GM21367 (cell line): ENCODE data around the gene EID1.

Experiments
- ATAC-seq: cut with Tn5 transposase; IDR thresholded peaks from one replicate; pipeline ENCODE4 v1.9.1; 2021; ENCODE audit not compliant: unreplicated experiment

Gene EID1

DNA sequence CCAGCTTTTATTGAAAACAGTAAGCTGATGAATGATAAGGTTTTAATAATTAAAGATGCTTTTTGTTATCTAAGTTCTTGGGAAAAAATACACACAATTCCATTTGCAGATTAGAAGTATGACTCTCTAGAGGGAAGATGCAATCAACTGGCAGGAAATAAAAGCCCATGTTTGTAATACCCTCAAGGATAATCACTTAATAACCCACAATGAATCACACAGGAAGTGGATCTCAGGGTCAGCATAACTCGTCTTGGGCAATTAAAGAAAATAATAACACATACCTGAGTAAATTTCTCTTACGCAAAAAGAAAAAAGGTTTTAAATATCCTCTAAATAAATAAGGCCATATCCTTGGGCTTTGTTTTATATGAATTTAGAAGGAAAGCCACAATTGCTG, 9.4 kb upstream of the EID1 start:
- no peak for ATAC-seq

DNA sequence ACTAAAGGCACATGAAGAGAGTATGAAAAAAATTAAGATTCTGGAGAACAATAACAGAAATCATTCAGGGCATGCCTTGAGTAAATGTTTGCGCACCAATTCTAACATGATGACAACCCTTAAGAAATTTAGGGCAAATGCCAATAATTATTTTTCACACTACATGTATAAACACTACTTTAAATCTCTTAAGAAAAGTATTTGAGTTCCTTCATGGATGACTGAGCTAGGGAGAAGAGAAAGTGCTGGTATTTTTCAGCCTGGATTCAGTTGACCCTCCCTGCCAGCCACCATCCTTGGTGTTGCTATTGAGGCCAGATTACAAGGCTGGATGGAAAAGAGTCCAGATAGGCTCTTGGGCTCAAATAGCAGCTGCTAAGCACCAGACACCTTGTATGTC, 8.0 kb upstream of the EID1 start:
- no peak for ATAC-seq

DNA sequence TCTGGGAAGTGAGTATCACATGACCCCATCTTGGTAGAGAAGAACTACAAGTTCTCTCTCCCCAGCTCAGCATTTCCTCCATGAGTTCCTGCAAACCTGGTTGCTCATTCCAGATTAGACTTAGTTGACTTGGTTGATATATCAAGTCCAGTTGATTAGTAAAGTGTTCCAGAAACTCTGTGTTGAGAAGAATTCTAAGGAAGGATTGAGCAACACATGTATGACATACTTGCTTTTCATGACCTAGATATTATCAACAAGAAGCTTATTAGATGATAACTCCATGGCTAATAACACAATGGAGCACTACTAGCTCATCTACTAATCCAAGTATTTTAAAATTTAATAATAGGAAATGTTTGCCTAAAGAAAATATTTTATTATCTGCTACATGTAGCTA, 6.4 kb upstream of the EID1 start:
- ATAC-seq: no peak

DNA sequence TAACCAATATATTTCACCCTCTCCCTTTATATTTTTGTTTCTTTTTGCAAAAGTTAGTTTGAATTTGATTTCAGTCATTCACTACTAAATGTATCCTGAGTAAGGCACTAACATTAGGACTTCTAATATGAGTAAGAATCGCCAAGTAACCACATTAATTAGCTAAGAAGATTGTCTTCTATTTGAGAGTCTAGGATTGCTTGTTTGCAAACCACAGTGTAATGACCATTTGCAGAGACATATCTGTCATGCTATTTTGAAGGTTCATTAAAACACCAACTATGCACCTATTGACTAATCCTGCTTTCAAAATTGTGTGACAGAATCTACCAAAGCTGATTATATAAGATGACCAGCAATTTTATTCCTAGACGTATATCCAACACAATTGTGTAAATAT, 5.3 kb upstream of the EID1 start:
- no peak for ATAC-seq

DNA sequence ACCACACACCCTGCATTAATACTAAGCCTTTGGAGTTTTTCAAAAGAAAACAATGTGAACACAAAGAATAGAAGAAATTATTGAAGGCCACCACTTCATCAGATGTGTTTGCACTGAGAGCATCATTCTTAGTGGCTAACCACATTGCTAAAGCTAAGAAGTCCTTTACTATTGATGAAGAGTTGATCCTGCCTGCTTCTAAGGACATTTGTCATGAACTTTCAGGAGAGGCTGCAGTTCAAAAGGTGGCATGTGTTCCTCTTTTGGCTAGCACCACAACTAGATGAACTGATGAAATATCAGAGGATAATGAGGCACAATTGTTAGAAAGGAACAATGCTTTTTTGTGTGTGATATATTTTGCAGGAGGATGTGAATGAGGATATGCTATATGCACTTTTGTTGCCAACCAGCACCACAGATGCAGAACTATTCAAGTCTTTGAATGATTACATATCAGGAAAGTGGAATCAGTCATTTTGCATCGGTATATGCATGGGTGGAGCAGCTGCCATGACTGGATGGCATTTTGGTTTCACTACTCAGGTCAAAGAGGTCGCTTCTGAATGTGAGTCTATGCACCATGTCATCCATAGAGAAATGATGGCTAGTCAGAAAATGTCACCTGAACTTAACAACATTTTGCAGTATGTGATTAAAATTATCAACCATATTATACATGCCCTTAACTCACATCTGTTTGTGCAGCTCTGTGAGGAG, 2.5 kb upstream of the EID1 start:
- ATAC-seq: no peak

DNA sequence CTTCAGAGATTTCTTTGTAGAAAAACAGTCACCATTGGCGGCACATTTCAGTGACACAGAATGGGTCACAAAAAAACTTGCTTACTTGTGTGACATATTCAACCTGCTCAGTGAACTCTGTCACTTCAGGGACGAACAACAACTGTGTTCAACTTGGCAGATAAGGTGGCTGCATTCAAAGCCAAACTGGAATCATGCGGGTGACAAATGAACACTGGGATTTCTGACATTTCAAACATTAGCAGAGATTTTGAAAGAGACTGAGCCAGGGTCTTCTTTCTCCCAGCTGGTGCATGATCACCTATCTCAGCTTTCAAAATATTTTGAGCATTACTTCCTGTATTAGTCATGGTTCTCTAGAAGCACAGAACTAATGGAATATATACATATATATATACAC, 1.9 kb upstream of the EID1 start:
- ATAC-seq: no peak

DNA sequence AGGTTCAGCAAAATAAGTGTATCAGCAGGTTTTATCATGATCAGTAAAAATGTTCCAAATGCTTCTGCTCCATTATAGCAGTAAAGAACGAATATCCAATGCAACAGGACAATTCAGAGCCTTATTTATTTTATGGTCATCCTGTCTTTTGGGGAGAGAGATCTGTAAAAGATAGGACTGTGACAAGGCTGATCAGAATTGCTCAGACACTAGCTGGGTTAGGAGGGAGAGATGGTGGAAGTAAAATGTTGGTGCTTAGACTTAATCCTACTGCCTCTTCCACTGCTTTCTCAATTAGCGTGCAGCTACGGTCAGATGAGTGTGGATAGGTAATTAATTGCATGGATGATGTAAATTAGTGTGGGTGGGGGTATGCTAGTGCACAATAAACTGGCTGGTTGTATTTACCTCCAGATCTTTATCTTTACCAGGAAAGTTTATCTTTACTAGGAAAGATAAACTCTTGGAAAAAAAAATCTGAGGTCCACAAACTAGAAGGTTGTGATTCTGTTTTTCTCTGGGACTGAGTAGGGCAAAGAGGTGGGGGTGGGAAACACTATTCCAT, 2.2 kb downstream of the EID1 start:
- no peak for ATAC-seq

DNA sequence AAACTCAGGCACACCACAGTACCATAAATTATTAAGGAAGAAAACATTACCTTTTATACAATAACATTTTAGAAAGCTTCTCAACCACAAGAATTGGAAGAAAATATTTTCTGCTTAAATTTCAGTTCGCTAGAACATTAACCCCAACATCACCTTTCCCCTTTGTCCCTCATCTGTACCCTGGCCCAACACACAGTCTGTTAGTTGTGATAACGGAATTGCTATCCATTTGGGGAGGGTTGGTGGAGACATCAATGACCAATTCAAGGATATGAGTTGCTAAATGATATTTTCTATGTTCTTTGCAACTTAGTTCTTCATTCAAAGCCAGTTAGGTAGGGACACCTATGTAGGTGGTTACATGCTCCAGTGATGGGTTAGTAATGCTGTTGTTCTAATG, 5.8 kb downstream of the EID1 start:
- no peak for ATAC-seq

DNA sequence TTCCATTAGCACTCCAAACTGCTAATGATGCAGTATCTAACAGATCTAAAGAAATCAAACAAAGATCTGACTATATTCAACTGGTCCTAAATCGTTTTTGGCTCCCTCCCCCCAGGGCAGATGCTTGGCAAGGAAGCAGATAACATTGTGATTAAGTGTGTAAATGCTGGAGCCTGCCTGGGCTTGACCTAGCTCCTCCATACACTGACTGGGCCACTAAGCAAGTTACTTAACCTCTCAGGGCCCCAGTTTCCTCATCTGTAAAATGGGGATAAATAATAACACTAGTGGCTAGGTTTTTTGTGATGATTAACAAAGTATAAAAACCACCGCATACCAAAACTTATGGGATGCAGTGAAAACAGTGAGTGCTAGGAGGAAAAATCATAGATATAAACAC, 9.2 kb downstream of the EID1 start:
- no peak for ATAC-seq

DNA sequence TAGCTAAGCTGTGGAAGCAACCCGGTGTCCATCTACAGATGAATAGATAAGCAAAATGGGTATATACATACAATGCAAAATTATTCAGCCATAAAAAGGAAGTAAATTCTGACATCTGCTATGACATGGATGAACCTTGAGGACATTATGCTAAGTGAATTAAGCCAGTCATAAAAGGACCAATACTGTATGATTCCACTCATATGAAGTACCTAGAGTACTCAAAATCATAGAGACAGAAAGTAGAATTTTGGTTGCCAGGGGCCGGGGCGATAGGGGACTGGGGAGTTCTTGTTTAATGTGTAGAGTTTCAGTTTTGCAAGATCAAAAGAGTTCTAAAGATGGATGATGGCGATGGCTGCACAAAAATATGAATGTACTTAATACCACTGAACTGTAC, 10.3 kb downstream of the EID1 start:
- no peak for ATAC-seq

DNA sequence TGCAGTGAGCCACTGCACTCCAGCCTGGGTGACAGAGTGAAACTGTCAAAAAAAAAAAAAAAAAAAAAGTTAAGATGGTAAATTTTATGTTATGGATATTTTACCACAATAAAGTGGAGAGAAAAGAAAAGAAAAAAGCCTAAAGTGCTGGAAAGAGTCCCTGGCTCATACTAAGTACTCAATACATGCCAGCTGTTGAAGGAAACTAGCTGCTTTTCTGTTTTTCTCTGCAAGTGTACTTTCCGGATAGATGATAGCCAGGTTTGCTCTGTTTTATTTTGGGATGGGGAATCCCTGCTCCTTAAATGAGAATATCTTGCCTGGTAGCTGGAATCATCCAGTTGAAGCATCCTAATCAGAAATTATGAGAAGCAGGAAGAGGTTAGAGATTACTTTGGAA, 10.9 kb downstream of the EID1 start:
- ATAC-seq: no peak

DNA sequence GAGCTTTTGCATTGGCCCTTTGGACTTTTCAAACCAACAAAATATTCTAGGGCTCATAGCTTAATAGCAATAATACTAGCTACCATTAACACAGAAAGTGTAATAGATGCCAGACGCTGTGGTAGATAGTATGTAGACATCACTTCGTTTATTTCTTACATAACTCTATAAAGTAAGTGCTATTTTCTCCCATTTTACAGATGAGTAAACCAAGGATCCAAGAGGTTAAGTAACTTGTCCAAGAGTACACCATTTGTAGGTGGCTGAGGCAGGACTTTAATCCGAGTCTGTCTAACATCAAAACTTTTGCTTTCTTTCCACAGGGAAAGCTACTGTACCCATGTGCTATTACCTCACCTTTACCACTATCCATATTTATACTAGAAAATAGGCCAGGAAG, 12.0 kb downstream of the EID1 start:
- no peak for ATAC-seq

DNA sequence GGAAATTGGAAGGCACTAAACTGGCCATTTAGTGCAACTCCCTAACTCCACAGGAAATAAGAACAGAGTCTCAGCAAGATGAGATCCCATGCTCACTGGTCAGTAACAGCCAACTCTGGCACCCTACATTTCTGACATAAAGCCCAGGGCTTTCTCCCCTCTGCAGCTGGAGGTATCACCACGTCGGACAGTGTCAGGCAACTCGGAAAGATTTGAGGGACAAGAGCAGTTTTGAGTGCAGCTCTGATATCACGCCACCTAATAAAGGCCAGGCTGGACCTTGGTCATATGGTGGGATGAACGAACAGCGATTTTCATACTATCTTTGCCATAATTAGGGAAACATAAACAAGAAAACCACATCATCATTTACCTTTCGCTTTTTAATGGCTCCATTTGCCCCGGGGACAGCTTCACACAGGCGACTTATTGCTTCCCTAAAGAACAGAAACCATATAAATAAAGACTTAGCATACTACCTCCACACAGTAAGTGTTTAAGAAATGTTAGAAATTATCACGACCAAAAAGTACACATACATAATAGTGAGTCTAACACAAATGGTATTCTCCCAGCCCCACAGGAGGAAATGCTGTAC, 12.5 kb downstream of the EID1 start:
- ATAC-seq: no peak

DNA sequence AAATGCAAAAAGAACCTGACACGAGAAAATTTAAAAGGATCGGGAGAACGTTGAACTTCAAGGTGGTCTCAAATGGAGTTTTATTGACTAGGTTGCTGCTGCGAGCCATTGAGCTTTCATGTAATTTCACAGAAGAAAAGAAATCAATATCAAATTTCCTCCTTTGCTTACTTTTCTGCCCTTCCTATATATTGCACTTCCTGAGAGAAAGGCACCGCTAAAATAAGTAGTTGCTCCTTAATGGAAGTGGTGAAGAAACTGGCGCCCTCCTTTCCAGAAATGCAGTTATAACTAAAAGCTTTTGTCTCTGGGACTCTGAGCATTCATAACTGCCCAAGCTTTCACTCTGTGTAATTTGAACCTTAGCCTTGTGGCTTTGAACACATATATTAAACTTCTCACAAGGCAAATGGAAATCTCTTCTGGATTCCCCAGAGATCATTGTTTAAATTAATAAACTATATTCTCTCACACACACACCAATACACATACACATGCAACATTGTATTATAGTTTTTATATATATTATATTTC, 13.4 kb downstream of the EID1 start:
- ATAC-seq: no peak

DNA sequence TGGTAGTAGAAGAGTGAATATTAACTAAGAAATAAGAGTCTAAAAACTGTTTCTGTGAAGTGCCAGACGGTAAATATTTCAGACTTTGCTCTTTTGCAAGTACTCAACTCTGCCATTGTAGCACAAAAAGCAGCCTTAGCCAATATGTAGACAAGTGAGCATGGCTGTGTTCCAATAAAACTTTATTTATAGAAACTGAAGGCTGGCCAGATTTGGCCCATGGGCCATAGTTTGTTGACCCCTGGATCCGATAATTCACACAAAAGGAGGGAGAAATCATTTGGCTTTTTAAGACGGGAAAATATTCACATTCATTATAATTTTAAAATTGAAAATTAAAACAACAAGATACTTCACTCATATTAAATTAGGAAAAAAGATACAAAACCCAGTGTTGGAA, 15.4 kb downstream of the EID1 start:
- ATAC-seq: no peak

DNA sequence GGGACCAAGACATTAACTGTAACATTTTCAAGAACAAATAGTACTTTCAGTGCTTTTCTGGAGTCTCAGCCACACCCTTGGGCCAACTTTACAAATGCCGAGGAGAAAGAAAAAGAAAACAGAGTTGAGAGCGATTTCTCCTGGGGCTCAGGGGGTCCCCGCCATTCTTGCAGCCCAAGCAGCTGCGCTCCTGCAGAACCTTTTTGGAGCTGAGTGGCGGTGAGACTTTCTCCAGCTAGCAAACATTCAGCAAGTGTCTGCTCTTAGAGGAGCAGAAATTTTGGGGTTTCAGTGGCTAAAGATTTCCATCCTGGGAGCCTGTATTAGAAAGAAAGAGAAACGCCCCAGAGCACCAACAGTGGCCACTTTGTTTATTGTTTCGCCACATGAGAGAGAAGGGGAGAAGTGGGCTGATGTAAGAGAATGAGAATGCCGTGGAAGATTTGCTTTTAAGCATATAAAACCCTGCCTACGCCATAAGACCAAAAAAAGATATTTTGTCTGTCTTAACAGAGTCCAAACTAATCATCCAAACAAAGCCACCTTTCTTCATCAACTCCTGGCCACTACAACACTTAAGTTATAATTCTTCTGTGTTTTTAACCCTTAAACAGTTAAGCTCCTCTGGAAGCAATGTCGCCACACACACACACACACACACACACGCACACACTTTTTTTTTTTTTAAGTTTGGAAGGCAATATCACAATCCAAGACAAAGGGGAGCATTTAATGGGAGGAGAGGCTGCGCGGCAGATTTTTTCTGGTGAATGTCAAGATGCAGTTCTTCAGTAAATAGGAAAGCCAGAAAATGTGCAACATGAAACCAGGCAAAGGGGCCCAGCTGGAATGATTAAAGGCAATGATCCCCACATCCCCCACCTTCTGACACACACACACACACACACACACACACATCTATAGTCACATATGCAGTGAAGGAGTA, 19.2 kb downstream of the EID1 start:
- no peak for ATAC-seq

DNA sequence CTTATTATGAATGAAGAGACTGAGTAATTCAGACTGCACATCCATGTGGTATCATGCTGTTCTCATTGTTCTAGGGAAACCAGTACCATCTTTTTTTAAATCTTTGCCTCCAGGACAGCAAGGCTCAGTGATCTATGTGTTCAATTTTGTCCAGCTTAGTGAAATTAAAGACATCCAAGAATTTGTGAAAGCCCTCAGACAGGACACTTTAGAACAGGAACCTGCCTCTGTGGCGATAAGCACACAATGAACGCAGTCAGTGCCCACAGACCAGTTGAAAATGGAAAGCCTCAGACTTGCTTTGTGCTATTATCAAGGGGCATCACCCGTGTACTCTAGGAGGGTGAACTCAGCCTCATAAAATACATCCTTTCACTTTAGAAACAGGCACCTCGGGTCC, 20.1 kb downstream of the EID1 start:
- ATAC-seq: no peak

DNA sequence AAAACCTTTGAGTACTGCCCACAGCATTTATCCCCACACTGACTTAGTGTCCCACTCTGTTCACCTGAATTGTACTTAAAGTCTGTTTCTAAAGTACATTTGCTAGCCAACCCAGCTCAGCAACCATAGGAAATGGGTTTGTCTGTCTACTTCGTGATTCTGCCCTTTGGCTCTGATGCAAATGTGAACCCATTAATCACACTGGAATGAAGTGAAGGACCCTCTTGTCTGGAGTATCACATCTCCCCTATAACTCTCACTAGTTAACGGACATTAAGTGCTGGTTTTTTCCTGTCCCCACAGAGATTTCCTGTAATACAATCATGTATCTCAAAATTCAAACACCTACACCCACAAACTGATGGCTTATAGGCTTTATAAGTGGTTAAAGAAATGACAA, 20.5 kb downstream of the EID1 start:
- no peak for ATAC-seq

DNA sequence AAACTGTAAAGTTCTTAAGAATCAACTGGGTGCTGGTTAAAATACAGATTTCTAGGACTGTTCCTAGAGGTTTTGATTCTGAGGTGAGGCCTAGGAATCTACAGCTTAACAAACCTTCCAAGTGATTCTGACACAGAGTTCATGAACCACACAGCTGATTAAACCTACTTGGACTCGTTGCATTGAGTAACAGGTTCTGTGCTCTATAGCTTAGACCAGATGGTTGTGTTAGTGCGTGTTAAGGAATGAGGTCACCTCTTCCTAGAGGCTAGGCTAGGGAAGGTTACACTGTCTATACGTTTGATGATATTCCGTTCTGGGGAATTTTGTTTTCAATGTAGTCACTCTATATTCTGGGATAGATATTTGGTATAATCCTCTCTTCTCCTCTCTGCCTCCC, 21.9 kb downstream of the EID1 start:
- ATAC-seq: no peak

DNA sequence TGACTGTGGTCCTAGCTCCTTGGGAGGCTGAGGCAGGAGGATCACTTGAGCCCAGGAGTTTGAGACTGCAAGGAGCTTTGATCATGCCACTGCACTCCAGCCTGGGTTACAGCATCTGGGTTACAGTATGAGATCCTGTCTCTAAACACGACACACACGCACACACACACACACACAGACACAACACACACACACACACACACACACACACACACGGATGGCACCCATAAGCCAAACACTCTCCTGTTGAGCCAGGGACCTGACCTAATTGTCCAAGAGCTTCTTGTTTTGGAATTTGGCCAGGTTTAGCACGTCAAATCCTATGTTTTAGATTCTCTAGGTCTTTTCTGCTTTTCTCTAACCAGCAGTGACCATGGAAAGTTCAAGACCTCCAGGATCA, 26.8 kb downstream of the EID1 start:
- ATAC-seq: no peak

DNA sequence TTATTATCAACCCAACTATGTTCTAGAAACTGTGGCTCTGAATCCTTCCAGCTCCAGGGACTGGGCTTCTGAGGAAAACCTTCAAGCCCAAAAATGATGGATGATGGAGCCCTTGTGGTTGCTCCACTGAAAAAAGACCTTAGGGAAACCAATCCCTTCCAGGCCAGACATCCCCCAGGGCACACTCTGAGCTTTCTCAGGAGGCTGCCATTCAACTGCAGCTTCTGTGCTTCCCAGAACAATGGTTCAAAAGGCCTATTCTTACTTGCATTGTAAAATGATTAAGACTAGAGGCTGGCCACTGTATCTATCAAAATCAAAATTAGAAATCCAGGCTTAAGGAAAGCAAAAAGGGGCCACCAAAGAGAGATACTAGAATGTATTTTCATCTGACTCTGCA, 27.3 kb downstream of the EID1 start:
- no peak for ATAC-seq

DNA sequence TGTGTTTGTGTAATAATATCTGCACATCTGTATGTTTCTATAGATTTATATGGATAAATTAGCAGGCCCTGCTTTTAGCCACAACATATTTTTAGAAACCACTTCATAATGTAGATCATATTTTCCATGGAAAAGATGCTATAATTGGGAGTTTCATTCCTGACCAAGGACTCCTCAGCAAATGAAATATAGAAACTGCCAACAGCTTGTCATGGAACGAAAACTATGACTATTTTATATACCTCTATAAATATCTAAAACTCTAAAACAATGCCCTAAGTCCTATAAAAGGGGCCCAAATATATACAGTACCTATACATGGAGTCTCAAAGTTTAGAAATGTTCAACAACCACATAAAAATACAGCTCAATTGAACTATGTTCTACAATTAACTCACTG, 27.9 kb downstream of the EID1 start:
- no peak for ATAC-seq
